Panc1 (cell line): ENCODE measurements around the gene ALK. TPM values are rescaled to one million over a fixed set of nuclear protein-coding genes. Genes with fewer than 3 reads are reported as not detected.

Experiments used
- ATAC-seq: fragments of 200-7000 bp; cut with Tn5 transposase; 2 replicates; pipeline ENCODE4 v1.9.1; 2020; ENCODE audit warnings: mild to moderate bottlenecking, moderate library complexity
- BruUV-seq: library from RNA; stranded (reverse); fragments of 400-500 nt; replicated peaks from 2 replicates; lab custom pipeline; 2021; lab: Mats Ljungman, UMichigan
- CTCF ChIA-PET: fragments of 300-600 bp; sonication (Branson Sonifier 250); formaldehyde crosslinking; loops from one replicate; lab custom pipeline; 2022; ENCODE audit warnings: antibody characterized with exemption; lab: Charles Lee
- POLR2A ChIA-PET: fragments of 300-600 bp; sonication (Branson Sonifier 250); formaldehyde crosslinking; loops from one replicate; lab custom pipeline; 2022; ENCODE audit warnings: antibody characterized with exemption; lab: Charles Lee
- DNase-seq: peaks from one replicate; pipeline ENCODE4 v3.0.0-alpha.2; 2010; ENCODE audit warnings: low read depth, low spot score
- H3K27ac ChIP-seq: 2 replicates; pipeline ENCODE4 v1.5.1; 2011; ENCODE audit warnings: mild to moderate bottlenecking, low read length, inconsistent platforms
- H3K27me3 ChIP-seq: fragments of 200-500 bp; sonication (Bioruptor generic); 2 replicates; pipeline ENCODE4 v1.6.0; 2014; ENCODE audit warnings: low read length, inconsistent platforms; ENCODE audit not compliant: control insufficient read depth, insufficient read depth
- H3K36me3 ChIP-seq: fragments of 200-500 bp; sonication (Bioruptor generic); 2 replicates; pipeline ENCODE4 v1.5.1; 2014; ENCODE audit warnings: inconsistent platforms, mild to moderate bottlenecking, low read length, moderate library complexity; ENCODE audit not compliant: control insufficient read depth, insufficient read depth
- H3K4me1 ChIP-seq: 2 replicates; pipeline ENCODE4 v1.5.1; 2011; ENCODE audit warnings: inconsistent platforms, mild to moderate bottlenecking, low read length, moderate library complexity; ENCODE audit not compliant: control insufficient read depth, insufficient read depth
- H3K4me3 ChIP-seq, 2 experiments: 2 replicates each; pipeline ENCODE4 v1.5.1; 2011 to 2012; ENCODE audit warnings: low read depth in 2 of 2, low read length in 2 of 2, mild to moderate bottlenecking in 2 of 2, inconsistent platforms in 1 of 2, moderate library complexity in 1 of 2
- H3K9me3 ChIP-seq: fragments of 200-500 bp; sonication (Bioruptor generic); 2 replicates; pipeline ENCODE4 v1.5.1; 2014; ENCODE audit warnings: low read depth, mild to moderate bottlenecking, inconsistent platforms, low read length, moderate library complexity; ENCODE audit not compliant: control insufficient read depth, insufficient read depth
- POLR2AphosphoS5 ChIP-seq: IDR thresholded peaks from 2 replicates; pipeline ENCODE4 v1.6.1; 2012; ENCODE audit warnings: mild to moderate bottlenecking, low read depth, low read length, moderate library complexity
- SIN3A ChIP-seq: IDR thresholded peaks from 2 replicates; pipeline ENCODE4 v1.6.1; 2012; ENCODE audit warnings: low read depth, mild to moderate bottlenecking, low read length, moderate library complexity, borderline replicate concordance; ENCODE audit not compliant: insufficient read depth
- TCF7L2 ChIP-seq: IDR thresholded peaks from 2 replicates; pipeline ENCODE4 v1.6.1; 2011; ENCODE audit warnings: mild to moderate bottlenecking, low read depth, low read length, inconsistent platforms
- in situ Hi-C: cut with HindIII; loops from 2 replicates; pipeline ENCODE4 v1.10.0; 2016; ENCODE audit warnings: low sequenced_read_pairs, low pct_unique_long_range_greater_than_20kb
- intact Hi-C: fragments of 100-400 bp; cut with micrococcal nuclease; formaldehyde crosslinking; loops from one replicate; pipeline ENCODE4 v1.10.0; 2022; ENCODE audit not compliant: unreplicated experiment
- total RNA-seq: library from RNA; stranded (reverse); gene quantifications from one replicate; pipeline ENCODE4 v1.2.1, GENCODE V29; 2021; ENCODE audit not compliant: unreplicated experiment
- TF ChIP-seq, protein P1 (sequence below): fragments of 450-650 bp; IDR thresholded peaks from 2 replicates; pipeline ENCODE4 v1.5.1; 2017; ENCODE audit warnings: mild to moderate bottlenecking
- TF ChIP-seq, protein P2 (sequence below), 2 experiments: IDR thresholded peaks; 2 replicates each; pipeline ENCODE4 v1.6.1; 2011 to 2012; ENCODE audit warnings: low read depth in 2 of 2, control low read depth in 1 of 2, low read length in 1 of 2, mild to moderate bottlenecking in 1 of 2, moderate library complexity in 1 of 2; ENCODE audit not compliant: insufficient read depth in 1 of 2

ALK gene
- total RNA-seq, 1 experiment from 2014 or later = not detected

DNA sequence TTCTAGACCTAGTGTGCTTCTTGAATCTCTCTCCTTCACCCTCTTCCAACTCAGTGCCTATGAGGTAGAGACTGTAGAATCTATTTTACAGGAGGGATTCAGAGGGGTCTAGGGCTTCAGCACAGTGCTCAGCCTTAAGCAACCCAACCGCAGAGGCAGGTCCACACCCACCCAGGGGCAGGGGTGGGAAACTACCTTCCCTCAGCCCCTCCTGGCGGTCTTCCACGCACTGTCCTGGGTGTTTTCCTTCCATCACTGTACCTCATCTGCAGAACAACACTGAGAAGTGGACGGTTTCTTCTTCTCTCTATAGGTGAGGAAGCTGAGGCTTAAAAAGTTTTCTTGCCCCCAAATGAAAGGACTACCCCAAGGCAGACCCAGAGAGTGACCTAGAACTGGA is 222.3 kb downstream of the ALK start:
- intact Hi-C loops (no loop called here), in situ Hi-C loops (no loop called here)
- POLR2A ChIA-PET = no interaction called here
- CTCF ChIA-PET = interaction anchor here (0.6 kb wide), 1 partner anchor 210 kb away, joined by 10 read pairs; no protein-coding TSS in a partner anchor
- TF ChIP-seq POLR2AphosphoS5 (no peak), TCF7L2 (no peak), SIN3A (no peak)
- TF ChIP-seq, protein P1, sequence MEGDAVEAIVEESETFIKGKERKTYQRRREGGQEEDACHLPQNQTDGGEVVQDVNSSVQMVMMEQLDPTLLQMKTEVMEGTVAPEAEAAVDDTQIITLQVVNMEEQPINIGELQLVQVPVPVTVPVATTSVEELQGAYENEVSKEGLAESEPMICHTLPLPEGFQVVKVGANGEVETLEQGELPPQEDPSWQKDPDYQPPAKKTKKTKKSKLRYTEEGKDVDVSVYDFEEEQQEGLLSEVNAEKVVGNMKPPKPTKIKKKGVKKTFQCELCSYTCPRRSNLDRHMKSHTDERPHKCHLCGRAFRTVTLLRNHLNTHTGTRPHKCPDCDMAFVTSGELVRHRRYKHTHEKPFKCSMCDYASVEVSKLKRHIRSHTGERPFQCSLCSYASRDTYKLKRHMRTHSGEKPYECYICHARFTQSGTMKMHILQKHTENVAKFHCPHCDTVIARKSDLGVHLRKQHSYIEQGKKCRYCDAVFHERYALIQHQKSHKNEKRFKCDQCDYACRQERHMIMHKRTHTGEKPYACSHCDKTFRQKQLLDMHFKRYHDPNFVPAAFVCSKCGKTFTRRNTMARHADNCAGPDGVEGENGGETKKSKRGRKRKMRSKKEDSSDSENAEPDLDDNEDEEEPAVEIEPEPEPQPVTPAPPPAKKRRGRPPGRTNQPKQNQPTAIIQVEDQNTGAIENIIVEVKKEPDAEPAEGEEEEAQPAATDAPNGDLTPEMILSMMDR = no peak
- TF ChIP-seq, protein P2, sequence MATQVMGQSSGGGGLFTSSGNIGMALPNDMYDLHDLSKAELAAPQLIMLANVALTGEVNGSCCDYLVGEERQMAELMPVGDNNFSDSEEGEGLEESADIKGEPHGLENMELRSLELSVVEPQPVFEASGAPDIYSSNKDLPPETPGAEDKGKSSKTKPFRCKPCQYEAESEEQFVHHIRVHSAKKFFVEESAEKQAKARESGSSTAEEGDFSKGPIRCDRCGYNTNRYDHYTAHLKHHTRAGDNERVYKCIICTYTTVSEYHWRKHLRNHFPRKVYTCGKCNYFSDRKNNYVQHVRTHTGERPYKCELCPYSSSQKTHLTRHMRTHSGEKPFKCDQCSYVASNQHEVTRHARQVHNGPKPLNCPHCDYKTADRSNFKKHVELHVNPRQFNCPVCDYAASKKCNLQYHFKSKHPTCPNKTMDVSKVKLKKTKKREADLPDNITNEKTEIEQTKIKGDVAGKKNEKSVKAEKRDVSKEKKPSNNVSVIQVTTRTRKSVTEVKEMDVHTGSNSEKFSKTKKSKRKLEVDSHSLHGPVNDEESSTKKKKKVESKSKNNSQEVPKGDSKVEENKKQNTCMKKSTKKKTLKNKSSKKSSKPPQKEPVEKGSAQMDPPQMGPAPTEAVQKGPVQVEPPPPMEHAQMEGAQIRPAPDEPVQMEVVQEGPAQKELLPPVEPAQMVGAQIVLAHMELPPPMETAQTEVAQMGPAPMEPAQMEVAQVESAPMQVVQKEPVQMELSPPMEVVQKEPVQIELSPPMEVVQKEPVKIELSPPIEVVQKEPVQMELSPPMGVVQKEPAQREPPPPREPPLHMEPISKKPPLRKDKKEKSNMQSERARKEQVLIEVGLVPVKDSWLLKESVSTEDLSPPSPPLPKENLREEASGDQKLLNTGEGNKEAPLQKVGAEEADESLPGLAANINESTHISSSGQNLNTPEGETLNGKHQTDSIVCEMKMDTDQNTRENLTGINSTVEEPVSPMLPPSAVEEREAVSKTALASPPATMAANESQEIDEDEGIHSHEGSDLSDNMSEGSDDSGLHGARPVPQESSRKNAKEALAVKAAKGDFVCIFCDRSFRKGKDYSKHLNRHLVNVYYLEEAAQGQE (IDR thresholded peaks at IDR 0.05; ENCODE audit: insufficient read depth in 1 of 2, low read depth in 2 of 2, low read length in 1 of 2) = no peak
- H3K4me3 ChIP-seq = no peak overlapping the region
- no peaks in the 10 kb centered on the region for H3K36me3 ChIP-seq
- ATAC-seq (no peak), DNase-seq (no peak)
- no peaks in the 10 kb centered on the region for H3K27me3 ChIP-seq
- H3K9me3 ChIP-seq = no peaks in the 10 kb centered on the region
- H3K27ac ChIP-seq = no peak overlapping the region
- H3K4me1 ChIP-seq = no peaks in the 10 kb centered on the region
- BruUV-seq = no TSS peak

DNA sequence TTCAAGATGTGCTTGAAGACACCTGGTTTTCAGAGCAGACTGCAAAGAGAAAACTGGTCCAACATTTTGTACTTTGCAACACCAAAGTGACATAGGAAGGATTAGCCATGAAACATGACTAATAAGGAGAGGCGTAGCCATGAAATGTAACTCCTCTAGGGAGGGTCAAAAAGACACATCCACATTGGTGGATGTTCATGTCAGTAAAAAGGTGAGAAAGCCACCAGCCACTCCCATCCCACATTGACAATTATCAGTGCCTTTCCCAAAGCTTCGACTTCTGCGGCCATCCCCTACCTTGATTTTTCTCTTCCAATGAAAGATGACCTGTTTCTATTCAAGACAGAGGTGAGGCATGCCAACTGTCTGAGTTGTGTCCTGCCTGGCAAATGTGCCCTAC is 223.2 kb downstream of the ALK start:
- ATAC-seq (no peak), DNase-seq (no peak)
- intact Hi-C loops (no loop called here), in situ Hi-C loops (no loop called here)
- BruUV-seq = no TSS peak
- H3K27ac ChIP-seq = no peak overlapping the region
- no peaks in the 10 kb centered on the region for H3K4me1 ChIP-seq
- no peak overlapping the region for H3K4me3 ChIP-seq
- H3K9me3 ChIP-seq = no peaks in the 10 kb centered on the region
- ChIA-PET CTCF (no interaction called here), POLR2A (no interaction called here)
- TF ChIP-seq SIN3A (no peak), POLR2AphosphoS5 (no peak), TCF7L2 (no peak)
- TF ChIP-seq, protein P1 = no peak
- TF ChIP-seq, protein P2 (IDR thresholded peaks at IDR 0.05; ENCODE audit: insufficient read depth in 1 of 2, low read depth in 2 of 2, low read length in 1 of 2) = no peak
- H3K36me3 ChIP-seq = no peaks in the 10 kb centered on the region
- H3K27me3 ChIP-seq = no peaks in the 10 kb centered on the region
